SK-N-SH (cell line): ENCODE results near the gene OPRM1.

Experiments used
- CTCF ChIP-seq: fragments of 200-600 bp; sonication (generic); IDR thresholded peaks from 2 replicates; pipeline ENCODE4 v1.6.1; 2017; ENCODE audit warnings: antibody characterized with exemption, mild to moderate bottlenecking, moderate library complexity
- ELF1 ChIP-seq: IDR thresholded peaks from 2 replicates; pipeline ENCODE4 v1.4.0; 2012
- EZH2phosphoT487 ChIP-seq: fragments of 200-600 bp; sonication (generic); IDR thresholded peaks from 2 replicates; pipeline ENCODE4 v1.6.1; 2017; ENCODE audit warnings: low read depth, mixed run types, mild to moderate bottlenecking, antibody characterized with exemption, moderate library complexity, borderline replicate concordance
- FOSL2 ChIP-seq: IDR thresholded peaks from 2 replicates; pipeline ENCODE4 v1.4.0; 2012; ENCODE audit warnings: low read depth, mild to moderate bottlenecking, moderate library complexity, borderline replicate concordance
- GABPA ChIP-seq: IDR thresholded peaks from 2 replicates; pipeline ENCODE4 v1.4.0; 2012; ENCODE audit warnings: low read depth, mild to moderate bottlenecking
- MAX ChIP-seq: IDR thresholded peaks from 2 replicates; pipeline ENCODE4 v1.4.0; 2012; ENCODE audit warnings: low read depth
- POLR2AphosphoS5 ChIP-seq: IDR thresholded peaks from 2 replicates; pipeline ENCODE4 v1.6.1; 2012; ENCODE audit warnings: low read depth, low read length
- REST ChIP-seq: IDR thresholded peaks from 2 replicates; pipeline ENCODE4 v1.6.1; 2012; ENCODE audit warnings: mild to moderate bottlenecking, low read depth, low read length, moderate library complexity
- SIN3A ChIP-seq: IDR thresholded peaks from 2 replicates; pipeline ENCODE4 v1.6.1; 2012; ENCODE audit warnings: low read depth, mild to moderate bottlenecking, low read length, moderate library complexity, borderline replicate concordance
- YY1 ChIP-seq: IDR thresholded peaks from 2 replicates; pipeline ENCODE4 v1.4.0; 2012; ENCODE audit warnings: low read depth, mild to moderate bottlenecking

GRCh38 chr6:154219250-154219649, 180.2 kb downstream of the OPRM1 start:
- TF ChIP-seq CTCF (no peak), SIN3A (no peak), POLR2AphosphoS5 (no peak), MAX (no peak), REST (no peak), GABPA (no peak), EZH2phosphoT487 (no peak), FOSL2 (no peak), ELF1 (no peak), YY1 (no peak)
